KOPT-K1 (cell line): Measurements from ENCODE around the gene MRPS6.

Experiments used
- H3K27ac ChIP-seq: fragments of 200-600 bp; sonication (generic); 2 replicates; pipeline ENCODE4 v1.5.1; 2016; ENCODE audit warnings: antibody characterized with exemption, mild to moderate bottlenecking, low read depth, low read length; ENCODE audit not compliant: poor library complexity, severe bottlenecking
- H3K36me3 ChIP-seq: fragments of 200-600 bp; sonication (generic); 2 replicates; pipeline ENCODE4 v1.5.1; 2017; ENCODE audit warnings: antibody characterized with exemption, mild to moderate bottlenecking, low read length, moderate library complexity; ENCODE audit not compliant: insufficient read depth
- H3K9me3 ChIP-seq: fragments of 200-600 bp; sonication (generic); 2 replicates; pipeline ENCODE4 v1.5.1; 2017; ENCODE audit warnings: antibody characterized with exemption, low read length, mild to moderate bottlenecking; ENCODE audit not compliant: insufficient read depth, poor library complexity, severe bottlenecking

The MRPS6 gene

GRCh38 chr21:34148826-34149558 is 75.6 kb downstream of the MRPS6 start:
- H3K9me3 ChIP-seq: peaks cover 21% of the 10 kb centered on the region
- no peak overlapping the region for H3K27ac ChIP-seq
- H3K36me3 ChIP-seq: peaks cover 29% of the 10 kb centered on the region

- no peak overlapping the region for H3K27ac ChIP-seq
- no peaks in the 10 kb centered on the region for H3K9me3 ChIP-seq
- peaks cover 7% of the 10 kb centered on the region; the same call in 1 of the 2 replicates for H3K36me3 ChIP-seq
Observed at GRCh38 chr21:34152500-34152899, 79.1 kb downstream of the MRPS6 start.

GRCh38 chr21:34154878-34155277 is 81.5 kb downstream of the MRPS6 start:
- H3K9me3 ChIP-seq: peaks cover 20% of the 10 kb centered on the region

GRCh38 chr21:34156957-34157356 is 83.6 kb downstream of the MRPS6 start:
- H3K27ac ChIP-seq: no peak overlapping the region
- no peaks in the 10 kb centered on the region for H3K36me3 ChIP-seq
- peaks cover 33% of the 10 kb centered on the region for H3K9me3 ChIP-seq

More at GRCh38 chr21:34154878-34155277, 81.5 kb downstream of the MRPS6 start:
- Histone ChIP-seq H3K36me3 (no peaks in the 10 kb centered on the region), H3K27ac (no peak overlapping the region)

- Histone ChIP-seq H3K27ac (no peak overlapping the region), H3K36me3 (no peaks in the 10 kb centered on the region), H3K9me3 (peaks cover 38% of the 10 kb centered on the region)
Observed at GRCh38 chr21:34157521-34157920, 84.1 kb downstream of the MRPS6 start.

- H3K27ac ChIP-seq: no peak overlapping the region
- H3K36me3 ChIP-seq: no peaks in the 10 kb centered on the region
- H3K9me3 ChIP-seq: peaks cover 54% of the 10 kb centered on the region
Observed at GRCh38 chr21:34158866-34159835, 85.8 kb downstream of the MRPS6 start.

GRCh38 chr21:34166468-34166867 is 93.1 kb downstream of the MRPS6 start:
- Histone ChIP-seq H3K27ac (no peak overlapping the region), H3K9me3 (peaks cover 92% of the 10 kb centered on the region), H3K36me3 (peaks cover 8% of the 10 kb centered on the region; the same call in 1 of the 2 replicates)

- H3K36me3 ChIP-seq: peaks cover 8% of the 10 kb centered on the region; the same call in 1 of the 2 replicates
- no peak overlapping the region for H3K27ac ChIP-seq
- H3K9me3 ChIP-seq: peaks cover 85% of the 10 kb centered on the region
Observed at GRCh38 chr21:34170886-34171285, 97.5 kb downstream of the MRPS6 start.

- H3K27ac ChIP-seq: no peak overlapping the region
- H3K9me3 ChIP-seq: peaks cover 49% of the 10 kb centered on the region
- H3K36me3 ChIP-seq: no peaks in the 10 kb centered on the region
Observed at GRCh38 chr21:34174470-34174869, 101.1 kb downstream of the MRPS6 start.

- no peaks in the 10 kb centered on the region for H3K36me3 ChIP-seq
- H3K27ac ChIP-seq: no peak overlapping the region
- H3K9me3 ChIP-seq: peaks cover 36% of the 10 kb centered on the region
Observed at GRCh38 chr21:34176448-34176847, 103.1 kb downstream of the MRPS6 start.

- Histone ChIP-seq H3K36me3 (no peaks in the 10 kb centered on the region), H3K9me3 (peaks cover 20% of the 10 kb centered on the region), H3K27ac (no peak overlapping the region)
Observed at GRCh38 chr21:34177919-34178567, 104.7 kb downstream of the MRPS6 start.

GRCh38 chr21:34179204-34179935 is 106.0 kb downstream of the MRPS6 start:
- Histone ChIP-seq H3K27ac (no peak overlapping the region), H3K9me3 (peaks cover 7% of the 10 kb centered on the region), H3K36me3 (no peaks in the 10 kb centered on the region)

GRCh38 chr21:34180407-34180806 is 107.0 kb downstream of the MRPS6 start:
- H3K9me3 ChIP-seq: no peaks in the 10 kb centered on the region
- H3K27ac ChIP-seq: no peak overlapping the region

GRCh38 chr21:34180826-34181359 is 107.5 kb downstream of the MRPS6 start:
- no peaks in the 10 kb centered on the region for H3K9me3 ChIP-seq
- no peak overlapping the region for H3K27ac ChIP-seq
- no peaks in the 10 kb centered on the region for H3K36me3 ChIP-seq

More at GRCh38 chr21:34180407-34180806, 107.0 kb downstream of the MRPS6 start:
- H3K36me3 ChIP-seq: no peaks in the 10 kb centered on the region
